ENCODE data around the gene PPP1R1C.

- TF ChIP-seq POLR2A (IDR thresholded peaks at IDR 0.05) (no peak), CTCF (IDR thresholded peaks at IDR 0.05) (no peak)
Observed at GRCh38 chr2:181998041-181998835, 12.6 kb downstream of the PPP1R1C start.

All from vagina (tissue), 2 donors.